Mammary epithelial cell (primary cell): ENCODE data around the gene AOC2.

Experiments used
- EZH2 ChIP-seq: IDR thresholded peaks from 2 replicates; pipeline ENCODE4 v1.6.1; 2012; ENCODE audit warnings: low read length, inconsistent platforms, borderline replicate concordance
- TF ChIP-seq, protein P1 (sequence below), 2 donors: IDR thresholded peaks in 1 of 2; conservative IDR thresholded peaks in 1 of 2; 2 replicates each; pipeline ENCODE4 v1.5.1; 2011 to 2012; ENCODE audit warnings: inconsistent platforms in 2 of 2, low read length in 2 of 2, mild to moderate bottlenecking in 2 of 2, control low read depth in 1 of 2, low read depth in 1 of 2; ENCODE audit not compliant: insufficient read depth in 1 of 2; ENCODE audit errors: extremely low read depth in 1 of 2

DNA sequence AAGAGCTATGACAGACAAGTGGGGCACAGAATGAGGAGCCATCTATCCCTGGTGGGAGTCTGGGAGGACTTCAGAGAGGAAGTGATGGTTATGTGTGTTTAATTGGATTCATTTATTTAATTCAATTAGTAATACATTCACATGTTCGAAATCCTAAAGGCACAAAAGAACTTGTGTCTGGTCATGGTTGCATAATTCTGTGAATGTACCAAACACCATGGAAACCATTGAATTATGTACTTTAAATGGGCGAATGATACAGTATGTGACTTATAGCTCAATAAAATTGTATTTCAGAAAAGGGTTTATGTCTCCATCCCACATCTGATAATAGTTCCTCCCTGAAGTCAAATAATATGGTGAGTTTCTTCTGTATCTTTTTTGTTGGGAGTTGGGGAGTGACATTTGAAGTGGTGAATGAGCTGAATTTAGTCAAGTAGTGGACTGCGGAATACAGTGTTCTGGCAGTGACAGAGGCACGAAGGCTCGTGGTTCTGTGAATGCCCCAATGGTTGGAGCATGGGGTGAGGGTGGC is 36.5 kb downstream of the AOC2 start:
- TF ChIP-seq, protein P1, sequence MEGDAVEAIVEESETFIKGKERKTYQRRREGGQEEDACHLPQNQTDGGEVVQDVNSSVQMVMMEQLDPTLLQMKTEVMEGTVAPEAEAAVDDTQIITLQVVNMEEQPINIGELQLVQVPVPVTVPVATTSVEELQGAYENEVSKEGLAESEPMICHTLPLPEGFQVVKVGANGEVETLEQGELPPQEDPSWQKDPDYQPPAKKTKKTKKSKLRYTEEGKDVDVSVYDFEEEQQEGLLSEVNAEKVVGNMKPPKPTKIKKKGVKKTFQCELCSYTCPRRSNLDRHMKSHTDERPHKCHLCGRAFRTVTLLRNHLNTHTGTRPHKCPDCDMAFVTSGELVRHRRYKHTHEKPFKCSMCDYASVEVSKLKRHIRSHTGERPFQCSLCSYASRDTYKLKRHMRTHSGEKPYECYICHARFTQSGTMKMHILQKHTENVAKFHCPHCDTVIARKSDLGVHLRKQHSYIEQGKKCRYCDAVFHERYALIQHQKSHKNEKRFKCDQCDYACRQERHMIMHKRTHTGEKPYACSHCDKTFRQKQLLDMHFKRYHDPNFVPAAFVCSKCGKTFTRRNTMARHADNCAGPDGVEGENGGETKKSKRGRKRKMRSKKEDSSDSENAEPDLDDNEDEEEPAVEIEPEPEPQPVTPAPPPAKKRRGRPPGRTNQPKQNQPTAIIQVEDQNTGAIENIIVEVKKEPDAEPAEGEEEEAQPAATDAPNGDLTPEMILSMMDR (conservative IDR thresholded peaks at IDR 0.05 in 1 of 2, IDR thresholded peaks at IDR 0.05 in 1 of 2; ENCODE audit: extremely low read depth in 1 of 2, insufficient read depth in 1 of 2, low read depth in 1 of 2, low read length in 2 of 2) = no peak
- no peak for TF ChIP-seq EZH2
